GM21381 (cell line): Measurements from ENCODE around the gene B3GAT3.
A peak's percentile ranks its signal among the peaks of the same experiment; 100 is the strongest.
"Not testable (repeated sequence)": the region's sequence is repeated elsewhere in the genome, so short reads cannot be mapped to it uniquely, and the experiment has no call there.

Experiments used
- ATAC-seq: cut with Tn5 transposase; IDR thresholded peaks from one replicate; pipeline ENCODE4 v1.9.1; 2021; ENCODE audit warnings: mild to moderate bottlenecking, moderate library complexity; ENCODE audit not compliant: unreplicated experiment

The B3GAT3 gene

DNA sequence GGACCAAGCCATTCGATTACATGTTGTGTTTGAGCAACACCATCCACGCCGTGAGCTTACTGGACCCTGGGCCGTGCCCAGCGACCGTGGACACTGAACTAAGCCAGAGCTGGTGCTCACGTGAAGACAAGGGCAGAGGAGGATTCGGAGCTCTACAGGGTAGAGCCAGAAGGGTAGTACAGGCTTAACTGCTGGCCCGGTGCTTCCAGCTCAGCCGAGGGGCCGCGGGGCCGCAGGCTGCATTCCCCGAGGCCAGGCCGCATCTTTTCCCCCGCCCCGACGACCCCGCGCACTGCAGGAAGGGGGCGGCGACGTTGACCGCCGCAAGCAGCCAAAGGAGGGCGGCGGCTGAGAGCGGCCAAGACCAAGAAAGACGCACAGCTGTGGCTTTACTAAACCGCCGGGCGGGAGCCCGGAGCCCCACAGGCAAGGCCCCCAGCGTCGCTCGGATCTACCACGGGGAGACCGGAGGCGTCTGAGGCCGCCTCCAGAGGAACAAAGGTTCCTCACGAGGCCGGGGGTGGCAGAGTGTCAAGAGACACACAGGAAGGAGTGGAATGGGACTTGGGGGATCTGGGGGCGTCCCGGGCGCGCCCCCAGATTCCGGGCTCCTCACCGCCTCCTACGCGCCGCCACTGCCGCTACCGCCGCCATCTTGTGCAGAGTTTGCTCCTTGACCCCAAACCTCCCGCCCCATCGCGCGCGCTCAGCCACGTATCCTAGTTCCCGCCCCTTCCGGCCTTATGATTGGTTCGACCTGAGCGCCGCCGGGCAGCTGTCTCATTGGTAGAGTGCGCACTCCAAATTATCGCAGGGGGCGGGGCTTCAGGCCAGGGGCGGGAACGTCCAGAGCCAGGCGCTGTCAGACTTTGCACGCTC lies 24.4 kb upstream of the B3GAT3 start, which contains the start of gene GANAB:
GANAB (minus strand) TSS at position 668 of the 879 bp plus-strand sequence; CDS start at position 654, 14 bp downstream.
- ATAC-seq = peak; percentile 93

DNA sequence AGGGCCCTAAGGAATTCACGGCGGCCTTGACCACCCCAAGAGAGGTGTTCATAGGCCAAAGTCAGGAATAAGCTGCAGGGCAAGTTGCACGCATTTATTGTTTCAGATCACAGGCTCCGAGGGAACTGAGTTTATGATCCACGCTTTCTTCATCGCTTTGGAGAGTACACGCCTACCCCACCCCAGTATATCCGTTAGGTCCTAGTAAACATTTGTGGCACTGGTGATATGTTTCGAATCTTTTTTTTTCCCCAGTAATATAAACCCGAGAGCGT lies 23.8 kb upstream of the B3GAT3 start:
- no peak for ATAC-seq

DNA sequence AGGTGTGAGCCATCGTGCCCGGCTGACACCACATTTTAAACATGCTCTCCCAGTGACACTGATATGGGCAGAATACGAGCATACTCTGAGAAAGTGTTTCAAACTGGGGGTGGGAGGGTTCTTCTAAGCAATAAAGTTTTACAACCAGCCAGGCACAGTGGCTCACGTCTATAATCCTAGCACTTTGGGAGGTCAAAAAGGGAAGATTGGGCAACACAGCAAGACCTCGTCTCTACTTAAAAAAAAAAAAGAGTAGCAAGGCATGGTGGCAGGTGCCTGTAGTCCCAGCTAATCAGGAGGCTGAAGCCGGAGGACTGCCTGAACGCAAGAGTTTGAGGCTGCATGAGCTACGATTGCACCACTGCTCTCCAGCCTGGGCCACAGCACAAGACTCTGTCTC lies 22.4 kb upstream of the B3GAT3 start:
- no peak for ATAC-seq

DNA sequence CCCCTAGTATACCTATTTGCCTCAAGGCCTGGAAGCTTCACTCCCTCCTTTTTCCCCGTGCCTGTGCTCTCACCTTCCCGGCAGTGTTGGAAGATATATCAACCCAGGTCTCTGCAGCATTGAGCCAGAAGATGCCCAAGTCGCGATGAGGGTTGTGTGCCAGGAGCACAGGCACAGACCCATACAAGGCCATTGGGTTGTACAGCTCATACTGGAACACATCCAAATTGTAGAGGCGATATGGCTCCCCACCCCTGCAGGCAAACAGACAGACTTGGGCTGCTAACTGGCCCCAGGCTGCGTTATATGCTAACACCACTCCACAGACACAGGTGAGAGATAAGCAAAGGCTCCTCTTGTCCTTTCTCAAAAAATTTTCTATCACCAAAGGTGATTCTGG lies 10.7 kb upstream of the B3GAT3 start:
- ATAC-seq = no peak

DNA sequence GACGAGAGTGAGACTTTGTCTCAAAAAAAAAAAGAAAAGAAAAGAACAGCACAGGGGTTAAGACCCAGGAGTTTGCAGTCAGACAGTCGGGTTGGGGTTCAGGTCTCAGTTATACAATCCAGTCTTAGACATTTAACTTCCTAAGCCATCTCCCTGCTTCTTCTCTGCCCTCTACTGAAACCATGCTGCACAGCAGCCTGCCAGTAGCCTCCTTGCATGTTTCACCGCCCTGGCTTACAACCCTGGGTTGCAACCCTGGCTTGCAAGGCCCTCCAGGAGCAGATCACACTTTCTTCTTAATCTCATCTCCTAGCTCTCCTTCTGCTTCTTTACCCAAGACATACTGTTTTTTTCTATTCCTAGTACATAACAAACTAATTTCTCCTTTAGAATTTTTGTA lies 5.9 kb upstream of the B3GAT3 start:
- no peak for ATAC-seq

DNA sequence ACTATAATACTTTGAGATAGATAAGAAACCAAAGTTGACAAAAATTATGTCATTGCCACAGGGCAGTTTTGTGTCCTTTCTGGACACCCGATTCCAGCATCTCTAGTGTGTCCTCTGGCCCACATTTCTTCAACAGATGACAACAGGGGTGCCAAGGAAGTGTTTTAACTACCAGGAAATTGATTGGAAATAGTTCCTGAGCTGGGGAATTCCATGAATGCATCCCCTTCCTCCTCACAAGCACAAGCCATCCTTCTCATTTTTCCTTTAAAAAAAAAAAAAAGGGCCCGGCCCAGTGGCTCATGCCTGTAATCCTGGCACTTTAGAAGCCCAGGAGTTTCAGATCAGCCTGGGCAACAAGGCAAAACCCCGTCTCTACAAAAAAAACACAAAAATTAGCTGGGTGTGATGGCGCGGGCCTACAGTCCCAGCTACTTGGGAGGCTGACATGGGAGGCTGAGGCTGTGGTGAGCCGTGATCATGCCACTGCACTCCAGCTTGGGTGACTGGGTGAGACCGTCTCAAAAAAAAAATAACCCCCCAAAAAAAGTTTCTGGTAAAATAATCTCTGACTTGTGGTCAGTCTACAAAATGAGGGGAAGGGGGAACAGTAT lies 797 bp upstream of the B3GAT3 start:
- ATAC-seq = no peak

DNA sequence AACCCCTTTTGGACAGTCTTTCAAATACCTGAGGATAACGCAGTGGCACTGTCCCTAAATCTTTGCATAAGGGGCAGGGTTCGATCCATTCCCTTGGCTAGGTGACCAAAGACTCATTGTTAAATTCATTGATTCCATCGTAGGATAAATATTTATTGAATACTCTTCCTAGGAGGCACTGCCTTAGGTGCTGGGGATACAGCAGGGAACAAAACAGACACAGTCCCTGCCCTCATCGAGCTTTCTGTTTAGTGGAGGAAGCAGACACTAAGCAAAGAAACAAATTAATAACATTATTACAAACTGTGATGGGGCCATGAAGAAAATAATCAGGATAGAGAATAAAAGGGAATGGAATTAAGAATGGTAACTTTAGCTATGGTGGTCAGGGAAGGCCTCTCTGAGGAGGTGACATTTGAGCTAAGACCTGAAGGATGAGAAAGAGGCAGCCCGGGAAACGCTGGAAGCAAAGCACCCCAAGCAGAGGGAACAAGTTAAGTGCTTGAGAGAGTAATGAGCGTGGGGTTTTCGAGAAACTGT lies 689 bp downstream of the B3GAT3 start:
- no peak for ATAC-seq

DNA sequence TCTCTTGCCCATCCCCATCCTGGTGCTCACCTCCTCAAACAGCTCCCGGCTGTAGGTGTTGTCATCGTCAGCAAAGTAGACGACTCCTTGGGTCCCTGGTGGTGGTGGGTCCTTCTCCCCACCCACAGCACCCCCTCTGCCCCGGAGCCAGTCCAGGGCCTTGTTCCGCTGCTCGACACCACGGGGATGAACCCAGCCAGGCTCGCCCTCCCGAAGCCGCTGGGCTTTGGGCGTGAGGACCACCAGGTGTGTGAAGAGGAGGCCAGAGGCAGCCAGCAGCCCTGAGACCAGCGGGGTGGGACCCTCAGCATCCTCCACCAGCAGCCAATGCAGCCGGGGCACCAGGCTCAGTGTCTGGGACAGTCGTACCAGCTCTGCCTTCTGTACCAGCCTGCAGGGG lies 4.8 kb downstream of the B3GAT3 start:
- ATAC-seq = not testable (repeated sequence)

DNA sequence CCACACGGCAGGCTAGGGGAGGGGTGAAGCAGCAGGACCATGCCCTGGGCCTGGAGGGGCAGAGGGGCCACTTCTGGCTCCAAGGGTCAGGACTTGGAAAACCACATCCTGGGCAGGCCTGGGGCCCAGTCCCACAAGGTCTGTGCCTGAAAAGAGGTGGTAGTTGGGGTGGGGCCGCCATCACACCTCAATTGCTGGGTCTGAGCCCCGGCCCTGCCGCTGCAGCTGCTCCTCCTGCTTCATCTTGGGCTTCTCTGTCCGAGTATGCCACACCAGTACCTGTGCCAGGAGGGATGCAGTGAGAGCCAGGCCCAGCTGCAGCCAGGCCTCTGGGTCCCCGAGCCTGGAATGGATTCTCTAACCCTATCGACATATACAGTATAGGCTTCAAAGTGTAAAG lies 6.3 kb downstream of the B3GAT3 start:
- no peak for ATAC-seq

DNA sequence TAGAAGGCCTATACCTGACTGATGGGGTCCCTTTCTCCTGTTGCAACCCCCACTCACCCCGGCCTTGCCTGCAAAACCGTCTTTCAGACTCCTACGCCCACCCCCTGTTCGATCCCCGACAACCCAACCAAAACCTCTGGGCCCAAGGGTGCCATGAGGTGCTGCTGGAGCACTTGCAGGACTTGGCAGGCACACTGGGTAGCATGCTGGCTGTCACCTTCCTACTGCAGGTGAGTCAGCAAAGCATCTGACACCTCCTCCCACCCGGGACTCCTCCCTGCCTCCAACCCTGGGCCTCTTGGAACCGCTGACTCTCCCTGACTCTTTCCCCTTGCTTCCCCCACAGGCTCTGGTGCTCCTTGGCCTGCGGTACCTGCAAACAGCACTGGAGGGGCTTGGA lies 7.5 kb downstream of the B3GAT3 start:
- no peak for ATAC-seq

DNA sequence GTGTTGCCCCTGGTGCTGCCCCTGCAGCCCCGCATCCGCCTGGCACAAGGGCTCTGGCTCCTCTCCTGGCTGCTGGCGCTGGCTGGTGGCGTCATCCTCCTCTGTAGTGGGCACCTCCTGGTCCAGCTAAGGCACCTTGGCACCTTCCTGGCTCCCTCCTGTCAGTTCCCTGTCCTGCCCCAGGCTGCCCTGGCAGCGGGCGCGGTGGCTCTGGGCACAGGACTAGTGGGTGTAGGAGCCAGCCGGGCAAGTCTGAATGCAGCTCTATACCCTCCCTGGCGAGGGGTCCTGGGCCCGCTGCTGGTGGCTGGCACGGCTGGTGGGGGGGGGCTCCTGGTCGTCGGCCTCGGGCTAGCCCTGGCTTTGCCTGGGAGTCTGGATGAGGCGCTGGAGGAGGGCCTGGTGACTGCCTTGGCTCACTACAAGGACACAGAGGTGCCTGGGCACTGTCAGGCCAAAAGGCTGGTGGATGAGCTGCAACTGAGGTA lies 8.5 kb downstream of the B3GAT3 start:
- no peak for ATAC-seq

- ATAC-seq = peak; percentile 70
Observed at GRCh38 chr11:62612366-62613290, 9.2 kb downstream of the B3GAT3 start, which contains the start of the genes EML3 and ROM1. Gene EML3 (minus strand): TSS chr11:62612775. CDS start chr11:62612457, 318 bp downstream. Gene ROM1 (plus strand): TSS chr11:62613257. CDS start chr11:62613282, 25 bp downstream.

- no peak for ATAC-seq
Observed at GRCh38 chr11:62611705-62612365, 10.0 kb downstream of the B3GAT3 start.

DNA sequence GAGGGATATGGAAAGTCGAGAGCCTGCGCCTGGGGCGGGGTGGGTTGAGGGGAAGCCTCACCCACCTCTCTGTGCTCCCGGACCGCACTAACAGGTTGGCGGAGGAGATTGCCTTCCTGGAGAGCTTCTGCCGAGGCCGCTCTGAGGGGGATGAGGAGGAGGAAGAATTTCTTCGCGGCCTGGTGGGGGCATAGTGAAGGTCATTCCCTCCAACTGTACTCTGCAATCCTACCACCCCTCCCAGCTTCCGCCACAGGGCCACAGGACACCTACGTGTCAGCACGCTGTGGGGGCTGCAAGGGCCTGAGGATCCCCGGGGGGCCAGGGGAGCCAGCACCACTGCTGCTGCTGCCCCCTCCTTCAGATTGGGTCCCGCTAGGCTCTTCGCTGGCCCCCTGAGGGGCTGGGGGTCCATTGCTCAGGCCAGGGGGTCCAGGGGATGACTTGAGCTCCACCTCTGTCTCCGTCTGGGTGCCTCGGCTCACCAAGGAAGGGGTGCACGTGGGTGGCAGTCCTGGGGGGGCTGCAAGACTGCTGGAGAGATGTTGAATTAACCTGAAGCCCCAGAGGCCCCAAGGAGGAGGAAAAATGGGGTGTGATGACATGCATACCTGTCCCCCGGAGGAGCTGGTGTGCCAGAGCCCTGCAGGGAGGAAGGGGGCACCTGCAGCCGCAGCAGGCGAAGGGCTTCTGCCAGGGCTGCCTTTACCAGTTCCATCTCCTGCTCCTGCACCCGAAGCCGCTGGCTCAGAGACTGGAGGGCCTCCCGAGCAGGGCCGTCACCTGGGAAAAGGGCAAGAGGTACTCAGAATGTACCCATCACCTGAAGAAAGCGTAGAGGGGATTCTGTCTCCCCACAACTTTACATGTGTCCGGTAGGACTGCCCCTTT lies 10.7 kb downstream of the B3GAT3 start:
- no peak for ATAC-seq

DNA sequence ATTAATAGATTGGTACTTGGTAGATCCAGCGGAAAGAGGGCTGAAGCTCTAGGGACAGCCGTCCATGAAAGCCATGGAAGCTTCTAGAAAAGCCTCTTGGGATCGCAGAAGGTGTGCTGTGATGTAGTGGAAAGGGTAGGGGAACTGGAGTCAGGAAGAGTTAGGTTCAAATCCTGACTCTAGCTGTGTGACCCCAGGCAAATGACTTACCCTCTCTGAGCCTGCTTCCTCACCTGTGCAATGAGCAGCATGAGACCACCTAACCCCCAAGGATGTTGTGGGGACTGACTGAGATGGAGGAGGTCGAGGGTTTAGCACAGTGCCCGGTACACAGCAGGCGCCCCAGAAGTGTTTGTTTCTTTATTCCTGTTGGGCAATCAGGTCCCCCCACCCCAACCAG lies 11.4 kb downstream of the B3GAT3 start:
- no peak for ATAC-seq

GRCh38 chr11:62608776-62609175 lies 13.0 kb downstream of the B3GAT3 start:
- no peak for ATAC-seq

- ATAC-seq = no peak
Observed at GRCh38 chr11:62607714-62608113, 14.1 kb downstream of the B3GAT3 start.

- no peak for ATAC-seq
Observed at GRCh38 chr11:62605902-62606301, 15.9 kb downstream of the B3GAT3 start.

GRCh38 chr11:62605467-62605866 lies 16.3 kb downstream of the B3GAT3 start:
- no peak for ATAC-seq
